HG03575 (cell line): Measurements from ENCODE around the gene MMP12.
"Not testable (repeated sequence)": the region's sequence is repeated elsewhere in the genome, so short reads cannot be mapped to it uniquely, and the experiment has no call there.

Experiments used
- ATAC-seq: cut with Tn5 transposase; IDR thresholded peaks from one replicate; pipeline ENCODE4 v1.9.1; 2021; ENCODE audit not compliant: unreplicated experiment, insufficient number of reproducible peaks, low FRiP score; ENCODE audit errors: extremely low read depth

Gene MMP12

DNA sequence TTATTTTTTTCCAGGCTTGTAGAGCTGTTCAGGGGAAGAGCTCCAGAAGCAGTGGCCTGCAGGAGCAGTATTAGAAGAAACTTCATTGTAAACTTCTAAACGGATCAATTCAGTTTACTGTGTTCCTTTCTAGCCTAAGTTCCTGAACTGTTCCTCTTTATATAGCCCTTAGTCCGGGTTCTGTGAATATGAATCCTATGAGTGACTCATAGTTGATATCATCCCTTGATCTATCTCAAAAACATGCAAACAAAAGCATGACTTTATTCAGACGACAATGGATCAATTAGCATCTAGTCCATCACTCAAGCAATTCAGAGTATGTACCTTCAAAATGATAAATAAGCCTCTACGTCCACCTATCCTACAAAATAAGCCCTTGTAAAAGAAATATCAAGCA lies at the start of gene MMP12:
Gene MMP12, minus strand, starts transcription at position 131 of the 400 bp plus-strand sequence. Its CDS starts 45 bp downstream, at position 86.
- ATAC-seq, result no peak

DNA sequence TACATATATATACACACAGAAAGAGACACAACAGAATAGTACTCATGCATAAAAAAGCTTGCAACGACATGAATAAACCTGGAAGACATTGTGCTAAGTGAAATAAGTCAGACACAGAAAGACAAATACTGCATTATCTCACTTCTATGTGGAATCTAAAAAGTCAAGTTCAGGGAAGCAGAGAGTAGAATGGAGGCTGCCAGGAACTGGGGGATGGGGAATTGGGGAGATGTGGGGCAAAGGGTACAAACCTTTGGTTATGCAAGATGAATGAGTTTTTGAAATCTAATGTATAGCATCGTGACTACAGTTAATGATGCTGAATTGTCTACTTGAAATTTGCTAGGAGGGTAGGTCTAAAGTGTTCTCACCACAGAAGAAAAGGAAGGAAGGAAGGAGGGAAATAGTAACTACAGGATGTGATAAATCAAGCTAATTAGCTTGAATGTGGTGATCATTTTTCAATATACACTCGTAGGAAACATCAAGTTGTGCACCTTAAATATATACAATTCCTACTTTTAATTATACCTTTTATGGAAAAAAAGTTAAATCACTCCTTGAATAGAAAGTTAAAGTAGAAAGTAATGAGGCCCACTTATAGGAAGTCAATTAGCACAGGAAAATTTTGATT lies 46.9 kb upstream of the MMP12 start:
- no peak for ATAC-seq

DNA sequence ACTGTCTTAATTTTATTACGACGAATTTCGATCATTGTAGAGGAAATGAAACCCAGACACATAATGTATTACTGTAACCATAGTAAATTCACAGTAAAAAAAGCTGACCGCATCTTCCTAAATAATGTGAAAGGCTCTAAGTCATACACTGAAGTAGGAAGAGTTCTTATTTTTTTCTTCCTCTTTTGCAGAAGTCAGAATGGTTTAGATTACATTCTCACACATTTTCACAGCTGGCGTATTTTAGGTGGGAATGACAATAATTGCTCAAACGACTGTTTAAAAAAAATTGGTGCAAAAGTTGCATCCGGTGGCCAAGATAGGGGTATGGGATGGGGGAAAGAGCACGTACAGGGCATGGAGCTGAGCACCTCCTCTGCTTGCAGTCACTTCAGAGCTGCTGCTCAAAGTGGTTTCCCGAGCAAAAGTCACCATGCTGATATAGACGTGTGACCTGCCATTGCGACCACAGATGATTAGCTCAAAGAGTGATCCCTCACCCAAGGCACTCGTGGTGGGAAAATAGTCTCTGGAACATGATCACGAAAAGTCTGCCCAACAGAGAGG lies 45.4 kb upstream of the MMP12 start:
- ATAC-seq, result peak; percentile 82

- no peak for ATAC-seq
These were observed 40.2 kb upstream of the MMP12 start for GRCh38 chr11:102915044-102915375.

DNA sequence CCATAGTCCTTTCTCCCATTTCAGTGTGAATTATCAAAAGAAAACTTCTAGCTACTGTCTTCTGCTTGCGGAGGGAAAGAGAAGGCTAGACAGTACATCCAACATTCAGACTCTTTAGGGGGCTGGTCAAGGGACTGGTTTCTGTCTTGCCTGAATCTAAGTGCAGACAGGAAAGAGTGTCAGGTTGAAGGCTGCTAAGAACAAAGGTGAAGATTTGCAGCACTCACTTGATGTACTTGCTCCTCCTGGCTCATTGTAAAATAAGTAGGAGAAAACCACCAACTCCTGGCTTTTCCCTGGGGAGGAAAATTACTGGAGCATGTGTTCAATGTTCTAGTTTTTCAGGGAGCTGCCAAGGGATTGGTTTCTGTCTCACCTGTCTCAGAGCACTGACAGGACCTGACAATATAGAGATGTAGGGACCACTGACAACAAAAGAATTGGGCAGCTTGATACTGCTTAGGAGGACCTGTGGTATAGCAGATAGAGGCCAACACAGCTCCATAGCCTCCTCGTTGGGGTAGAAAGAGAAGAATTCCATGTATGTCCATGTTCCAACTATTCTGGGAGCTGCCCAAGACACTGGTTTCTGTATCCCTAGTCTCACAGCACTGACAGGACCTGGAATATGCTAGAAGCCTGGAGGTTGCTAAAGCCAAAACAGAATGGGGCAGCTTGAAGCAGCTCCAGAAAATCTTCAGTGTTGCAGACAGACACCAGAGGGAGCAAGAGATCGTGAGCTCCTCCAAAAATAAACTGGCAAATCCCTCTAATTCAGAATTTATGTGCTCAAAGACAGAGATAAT lies 39.7 kb upstream of the MMP12 start:
- ATAC-seq, result no peak

- no peak for ATAC-seq
These were observed 37.7 kb upstream of the MMP12 start for GRCh38 chr11:102912482-102912830.

GRCh38 chr11:102911758-102912481 lies 37.1 kb upstream of the MMP12 start:
- no peak for ATAC-seq

- ATAC-seq, result not testable (repeated sequence)
These were observed 31.1 kb upstream of the MMP12 start for GRCh38 chr11:102905848-102906247.

DNA sequence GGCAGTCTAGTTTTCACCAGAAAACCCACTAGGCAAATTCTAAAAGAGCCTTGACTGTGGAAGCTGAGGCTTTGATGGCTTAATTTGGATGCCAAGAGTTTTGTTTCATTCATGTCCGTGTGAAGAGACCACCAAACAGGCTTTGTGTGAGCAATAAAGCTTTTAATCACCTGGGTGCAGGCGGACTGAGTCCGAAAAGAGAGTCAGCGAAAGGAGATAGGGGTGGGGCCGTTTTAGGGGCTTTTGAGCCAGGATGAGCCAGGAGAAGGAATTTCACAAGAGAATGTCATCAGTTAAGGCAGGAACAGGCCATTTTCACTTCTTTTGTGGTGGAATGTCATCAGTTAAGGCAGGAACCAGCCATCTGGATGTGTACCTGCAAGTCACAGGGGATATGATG lies 29.1 kb upstream of the MMP12 start:
- not testable (repeated sequence) for ATAC-seq

GRCh38 chr11:102900346-102900745 lies 25.6 kb upstream of the MMP12 start:
- no peak for ATAC-seq

- no peak for ATAC-seq
These were observed 17.0 kb upstream of the MMP12 start for GRCh38 chr11:102891736-102892135.

- ATAC-seq, result no peak
These were observed 12.2 kb upstream of the MMP12 start for GRCh38 chr11:102886999-102887398.

- ATAC-seq, result no peak
These were observed 8.4 kb upstream of the MMP12 start for GRCh38 chr11:102883141-102883540.

- ATAC-seq, result peak; percentile 63
These were observed 7.7 kb upstream of the MMP12 start for GRCh38 chr11:102882389-102883024.

GRCh38 chr11:102879801-102880200 lies 5.0 kb upstream of the MMP12 start:
- no peak for ATAC-seq

GRCh38 chr11:102878595-102878994 lies 3.8 kb upstream of the MMP12 start:
- ATAC-seq, result no peak

DNA sequence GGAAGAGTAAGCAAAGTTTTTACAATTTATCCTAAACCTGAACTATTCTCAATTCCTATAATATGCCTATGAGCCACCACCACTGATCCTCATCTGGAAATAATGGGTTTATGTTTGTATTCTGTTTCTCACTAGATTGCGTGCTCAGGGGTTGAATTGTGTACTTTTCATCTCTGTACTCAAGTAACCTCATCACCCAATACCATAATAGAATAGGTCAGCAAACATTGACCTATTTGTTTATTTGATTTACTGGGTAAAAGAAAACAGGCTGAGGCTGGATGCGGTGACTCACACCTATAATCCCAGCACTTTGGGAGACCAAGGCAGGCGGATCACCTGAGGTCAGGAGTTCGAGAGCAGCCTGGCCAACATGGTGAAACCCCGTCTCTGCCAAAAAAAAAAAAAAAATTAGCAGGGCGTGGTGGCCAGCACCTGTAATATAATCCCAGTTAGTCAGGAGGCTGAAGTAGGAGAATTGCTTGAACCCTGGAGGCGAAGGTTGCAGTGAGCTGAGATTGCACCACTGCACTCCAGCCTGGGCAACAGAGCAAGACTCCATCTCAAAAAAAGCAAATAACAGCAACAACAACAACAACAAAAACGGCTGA lies 5.3 kb downstream of the MMP12 start:
- ATAC-seq, result not testable (repeated sequence)

GRCh38 chr11:102868339-102868738 lies 6.4 kb downstream of the MMP12 start:
- ATAC-seq, result no peak

- ATAC-seq, result no peak
These were observed 10.1 kb downstream of the MMP12 start for GRCh38 chr11:102864724-102865123.
